ENCODE data around the gene DIS3.
"Not testable (repeated sequence)": the region's sequence is repeated elsewhere in the genome, so short reads cannot be mapped to it uniquely, and the experiment has no call there.

DIS3 gene, protein sequence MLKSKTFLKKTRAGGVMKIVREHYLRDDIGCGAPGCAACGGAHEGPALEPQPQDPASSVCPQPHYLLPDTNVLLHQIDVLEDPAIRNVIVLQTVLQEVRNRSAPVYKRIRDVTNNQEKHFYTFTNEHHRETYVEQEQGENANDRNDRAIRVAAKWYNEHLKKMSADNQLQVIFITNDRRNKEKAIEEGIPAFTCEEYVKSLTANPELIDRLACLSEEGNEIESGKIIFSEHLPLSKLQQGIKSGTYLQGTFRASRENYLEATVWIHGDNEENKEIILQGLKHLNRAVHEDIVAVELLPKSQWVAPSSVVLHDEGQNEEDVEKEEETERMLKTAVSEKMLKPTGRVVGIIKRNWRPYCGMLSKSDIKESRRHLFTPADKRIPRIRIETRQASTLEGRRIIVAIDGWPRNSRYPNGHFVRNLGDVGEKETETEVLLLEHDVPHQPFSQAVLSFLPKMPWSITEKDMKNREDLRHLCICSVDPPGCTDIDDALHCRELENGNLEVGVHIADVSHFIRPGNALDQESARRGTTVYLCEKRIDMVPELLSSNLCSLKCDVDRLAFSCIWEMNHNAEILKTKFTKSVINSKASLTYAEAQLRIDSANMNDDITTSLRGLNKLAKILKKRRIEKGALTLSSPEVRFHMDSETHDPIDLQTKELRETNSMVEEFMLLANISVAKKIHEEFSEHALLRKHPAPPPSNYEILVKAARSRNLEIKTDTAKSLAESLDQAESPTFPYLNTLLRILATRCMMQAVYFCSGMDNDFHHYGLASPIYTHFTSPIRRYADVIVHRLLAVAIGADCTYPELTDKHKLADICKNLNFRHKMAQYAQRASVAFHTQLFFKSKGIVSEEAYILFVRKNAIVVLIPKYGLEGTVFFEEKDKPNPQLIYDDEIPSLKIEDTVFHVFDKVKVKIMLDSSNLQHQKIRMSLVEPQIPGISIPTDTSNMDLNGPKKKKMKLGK

DNA sequence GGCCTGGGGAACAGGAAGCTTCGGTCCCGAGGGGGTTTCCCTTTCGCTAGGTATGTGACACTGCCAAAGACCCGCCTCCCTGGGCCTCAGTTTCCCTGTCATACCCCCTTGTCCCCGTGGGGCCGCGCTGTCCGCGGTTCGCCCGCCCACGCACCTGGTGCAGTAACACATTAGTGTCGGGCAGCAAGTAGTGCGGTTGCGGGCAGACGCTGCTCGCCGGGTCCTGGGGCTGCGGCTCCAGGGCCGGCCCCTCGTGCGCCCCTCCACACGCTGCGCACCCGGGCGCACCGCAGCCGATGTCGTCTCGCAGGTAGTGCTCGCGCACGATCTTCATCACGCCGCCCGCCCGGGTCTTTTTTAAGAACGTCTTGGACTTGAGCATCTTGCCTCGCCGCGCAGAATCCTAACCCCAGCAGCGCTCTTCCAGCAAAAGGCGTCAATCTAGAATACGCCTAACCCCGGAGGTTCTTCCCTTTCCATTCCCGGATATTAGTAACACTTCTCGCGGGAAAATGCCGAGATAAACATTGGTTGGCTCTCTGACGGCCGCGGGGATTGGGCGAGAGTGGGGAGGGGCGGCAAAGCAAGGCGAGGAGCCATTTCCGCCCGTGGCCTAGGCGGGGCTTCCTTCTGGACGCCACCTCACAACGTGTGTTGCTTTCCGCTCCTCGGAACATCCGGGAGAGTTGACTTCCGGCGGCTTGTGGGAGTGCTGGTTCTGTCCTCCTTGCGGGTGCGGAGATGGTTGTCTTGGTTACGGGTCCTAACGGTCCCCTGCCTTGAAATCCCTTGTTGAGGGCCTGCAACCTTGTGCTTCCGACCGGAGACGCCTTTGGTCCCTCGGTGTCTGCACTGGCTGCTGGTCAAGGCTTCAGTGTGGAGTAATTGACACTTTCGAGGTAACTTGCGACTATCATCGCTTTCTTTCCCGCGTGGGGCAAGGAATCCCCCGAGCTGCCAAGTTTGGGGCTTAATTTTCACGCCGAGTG lies at the start of gene DIS3, which contains the start of gene PIBF1:
DIS3 (minus strand) TSS at position 450 of the 989 bp plus-strand sequence; CDS start at position 382, 68 bp downstream.
PIBF1 (plus strand) TSS at position 683 of the 989 bp plus-strand sequence. CDS start 1,337 bp downstream, outside the sequence.
- peak; percentile 77 for DNase-seq (ENCODE audit: low read depth)

DNA sequence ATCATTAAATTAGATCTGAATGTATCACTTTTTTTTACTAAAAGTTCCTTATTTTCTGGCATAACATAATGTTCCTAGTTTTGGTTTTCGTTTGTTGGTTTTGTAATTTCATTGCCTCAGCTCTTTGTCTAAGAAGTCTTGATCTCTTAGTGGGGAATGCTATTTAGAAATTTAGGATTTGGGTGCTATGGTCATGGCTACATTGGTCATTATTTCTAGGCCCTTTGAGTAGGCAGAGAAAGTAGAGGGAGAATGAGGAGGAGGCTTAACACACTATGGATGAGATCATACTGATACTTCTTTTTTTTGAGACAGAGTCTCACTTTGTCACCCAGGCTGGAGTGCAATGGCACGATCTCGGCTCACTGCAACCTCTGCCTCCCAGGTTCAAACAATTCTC lies 42.0 kb upstream of the DIS3 start:
- DNase-seq (ENCODE audit: low read depth): no peak

DNA sequence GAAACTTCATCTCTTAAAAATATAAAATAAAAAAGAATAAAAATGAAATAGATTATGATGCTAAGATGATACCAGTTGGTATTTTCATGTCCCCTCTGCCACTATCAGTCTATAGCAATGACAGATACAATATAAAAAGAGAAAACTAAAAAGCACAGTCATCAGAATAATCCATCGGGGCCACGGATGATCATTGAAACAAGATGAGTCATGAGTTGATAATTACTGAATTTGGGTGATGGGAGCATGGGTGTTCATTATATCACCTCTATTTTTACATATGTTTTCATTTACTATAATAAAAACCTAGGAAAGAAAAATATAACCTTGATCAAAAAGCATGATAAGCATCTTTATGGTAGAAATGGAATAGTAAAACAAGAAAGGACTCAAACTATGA lies 41.4 kb upstream of the DIS3 start:
- DNase-seq (ENCODE audit: low read depth): no peak

DNA sequence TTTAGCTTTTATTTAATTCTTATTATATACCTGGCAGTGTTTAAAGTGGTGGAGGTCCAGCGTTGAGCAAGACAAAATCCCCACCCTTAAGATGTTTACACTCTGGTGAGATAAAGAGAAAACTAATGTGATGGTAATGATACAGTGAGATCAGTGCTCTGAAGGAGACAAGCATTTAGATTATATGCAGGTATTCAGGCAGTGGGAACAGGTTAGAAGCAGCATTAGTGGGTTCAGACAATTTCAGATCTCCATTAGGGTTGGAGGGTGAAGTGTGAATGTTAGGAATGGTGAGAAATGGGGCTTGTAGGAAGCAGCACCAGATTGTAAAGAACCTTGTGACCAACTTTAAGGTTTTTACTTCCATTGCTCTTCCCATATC lies 39.2 kb upstream of the DIS3 start:
- no peak for DNase-seq (ENCODE audit: low read depth)

DNA sequence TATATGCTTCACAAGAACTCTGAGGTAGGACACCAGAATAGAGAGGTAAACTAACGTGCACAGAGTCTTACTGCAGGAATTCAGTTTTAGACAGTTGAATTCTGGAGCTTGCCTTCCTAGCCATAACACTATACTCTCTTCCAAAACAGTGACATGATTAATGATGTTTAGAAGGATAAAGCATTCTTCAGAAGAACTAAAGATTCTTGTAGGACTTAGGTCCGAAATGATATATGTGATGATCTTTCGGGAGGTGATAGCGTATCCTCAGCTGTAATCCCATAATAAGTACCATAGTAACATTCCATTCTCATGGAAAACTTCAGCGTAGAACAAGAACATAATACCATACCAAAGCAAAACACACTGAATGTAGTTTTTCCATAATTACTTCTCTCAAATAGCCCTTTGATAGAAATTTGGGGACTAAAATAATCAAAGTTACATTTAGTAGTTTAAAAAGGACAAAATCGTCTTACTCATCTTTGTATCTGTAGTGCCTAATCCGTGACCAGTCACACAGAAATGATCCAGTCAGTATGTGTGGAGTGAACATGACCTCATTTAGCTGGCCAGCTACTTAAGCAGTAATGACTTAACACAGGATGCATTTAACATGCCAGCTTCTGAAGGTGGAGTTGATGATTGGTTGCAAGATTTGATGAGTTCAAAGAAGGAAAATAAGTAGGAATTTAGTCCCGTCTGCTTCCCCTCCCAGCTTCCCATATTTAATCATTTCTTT lies 38.6 kb upstream of the DIS3 start:
- no peak for DNase-seq (ENCODE audit: low read depth)

DNA sequence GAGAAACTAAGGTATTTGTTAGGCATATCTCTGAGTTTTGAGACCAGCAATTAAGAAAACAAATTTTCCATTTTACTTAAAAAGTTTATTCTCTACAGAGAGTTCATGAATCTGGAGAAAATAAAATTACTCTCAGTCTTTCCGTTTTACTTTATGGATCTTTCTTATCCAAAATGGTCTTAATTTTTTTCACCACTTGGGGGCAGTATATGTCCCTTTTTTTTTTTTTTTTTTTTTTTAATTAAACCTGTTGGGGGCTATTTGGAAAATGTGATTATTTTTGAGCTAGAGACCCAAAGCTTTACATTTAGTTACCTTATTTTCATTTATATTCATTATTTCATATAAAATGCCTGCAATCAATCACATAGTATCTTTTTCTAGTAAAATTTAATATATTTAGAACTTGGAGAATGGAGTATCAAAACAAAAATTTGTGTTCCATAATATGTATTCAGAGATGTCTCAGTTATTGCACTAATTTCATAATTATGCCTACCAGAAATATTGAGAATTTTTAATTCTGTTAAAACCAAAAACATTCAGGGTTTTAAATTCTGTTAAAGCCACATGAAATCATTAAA lies 27.3 kb upstream of the DIS3 start:
- DNase-seq (ENCODE audit: low read depth): no peak

DNA sequence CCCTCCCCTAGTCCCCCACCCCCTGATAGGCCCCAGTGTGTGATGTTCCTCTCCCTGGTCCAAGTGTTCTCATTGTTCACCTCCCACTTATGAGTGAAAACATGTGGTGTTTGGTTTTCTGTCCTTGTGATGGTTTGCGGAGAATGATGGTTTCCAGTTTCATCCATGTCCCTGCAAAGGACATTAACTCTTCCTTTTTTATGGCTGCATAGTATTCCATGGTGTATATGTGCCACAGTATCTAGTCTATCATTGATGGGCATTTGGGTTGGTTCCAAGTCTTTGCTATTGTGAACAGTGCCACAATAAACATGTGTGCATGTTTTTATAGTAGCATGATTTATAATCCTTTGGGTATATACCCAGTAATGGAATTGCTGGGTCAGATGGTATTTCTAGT lies 24.8 kb upstream of the DIS3 start:
- DNase-seq (ENCODE audit: low read depth): not testable (repeated sequence)

DNA sequence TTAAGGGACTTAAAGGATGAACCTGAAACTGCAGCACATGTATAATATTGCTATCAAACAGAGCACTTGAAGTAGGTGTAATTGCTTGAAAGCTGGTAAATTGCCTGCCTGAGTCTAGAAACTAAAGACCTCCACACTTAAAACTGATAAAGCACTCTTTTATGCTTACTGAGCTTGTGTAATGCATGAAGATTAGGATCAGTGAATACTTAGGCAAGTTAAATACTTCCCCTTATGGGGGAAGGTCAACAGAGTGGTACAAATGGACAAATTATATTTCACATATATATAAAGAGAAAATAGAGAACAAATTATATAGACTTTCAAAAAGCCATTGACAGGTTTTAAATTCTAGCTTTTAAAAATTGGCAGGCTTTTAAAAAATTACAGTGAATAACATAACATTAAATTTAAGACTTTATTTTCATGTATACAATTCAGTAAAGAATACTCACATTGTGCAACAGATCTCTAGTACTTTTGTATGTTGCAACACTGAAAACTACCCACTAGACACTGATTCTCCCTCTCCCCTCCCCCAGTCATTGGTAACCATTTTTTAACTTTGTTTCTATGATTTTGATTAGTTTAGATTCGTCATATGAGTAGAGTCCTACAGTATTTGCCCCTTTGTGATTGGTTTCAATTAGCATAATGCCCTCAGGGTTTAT lies 24.1 kb upstream of the DIS3 start:
- DNase-seq (ENCODE audit: low read depth): no peak

DNA sequence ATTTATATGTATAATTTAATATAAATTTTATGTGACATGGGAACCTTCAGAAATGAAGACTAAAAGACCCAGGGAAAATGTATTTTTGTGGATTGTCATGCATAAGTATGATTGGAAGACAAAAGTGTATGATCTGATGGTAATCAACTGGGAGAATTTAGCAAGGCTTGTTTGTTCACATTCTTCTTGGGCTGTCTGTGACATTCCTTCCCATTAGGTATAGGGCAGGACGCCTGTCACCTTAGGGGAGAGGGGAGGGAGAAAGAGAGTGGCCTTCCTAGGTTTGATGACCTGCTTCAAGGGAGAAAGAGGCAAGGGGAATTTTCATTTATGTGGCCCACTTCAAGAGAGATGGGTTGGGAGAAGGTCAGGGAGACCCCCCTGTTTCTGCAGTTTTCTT lies 22.6 kb upstream of the DIS3 start:
- DNase-seq (ENCODE audit: low read depth): no peak

DNA sequence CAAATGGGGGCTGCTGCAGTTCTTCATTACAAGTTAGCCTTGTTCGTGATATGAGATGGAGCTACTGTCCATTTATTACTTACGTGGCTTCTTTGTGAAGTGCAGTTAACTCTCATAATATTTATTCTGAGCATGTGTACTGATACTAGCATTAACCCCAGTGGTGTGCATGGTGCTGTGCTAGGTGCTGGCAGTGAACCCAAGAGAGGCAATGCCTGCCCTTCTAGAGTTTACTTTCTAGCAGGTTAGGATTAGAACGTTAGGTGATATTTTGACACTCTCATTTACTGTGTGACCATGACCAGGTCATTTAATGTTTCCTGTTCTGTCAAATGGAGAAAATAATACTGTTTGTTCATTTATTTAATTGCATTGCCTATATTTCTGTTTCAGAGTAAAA lies 17.1 kb upstream of the DIS3 start:
- no peak for DNase-seq (ENCODE audit: low read depth)

DNA sequence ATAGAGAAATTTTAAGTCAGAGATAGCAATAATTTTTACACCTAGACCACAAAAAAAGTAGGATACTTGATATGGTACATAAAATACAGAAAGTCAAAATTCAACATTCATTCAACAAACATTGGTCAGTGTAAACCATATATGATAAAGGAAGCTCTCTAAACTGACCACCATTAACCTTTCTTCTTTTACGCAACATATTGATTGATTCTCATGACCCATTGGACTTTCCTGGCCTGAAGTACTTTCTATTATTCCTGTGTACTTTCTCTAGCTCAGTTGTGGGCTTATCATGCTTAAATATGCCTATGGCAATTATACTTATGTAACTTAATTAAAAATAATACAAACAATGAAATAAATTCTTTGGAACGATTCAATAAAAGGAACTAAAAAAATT lies 10.9 kb upstream of the DIS3 start:
- no peak for DNase-seq (ENCODE audit: low read depth)

DNA sequence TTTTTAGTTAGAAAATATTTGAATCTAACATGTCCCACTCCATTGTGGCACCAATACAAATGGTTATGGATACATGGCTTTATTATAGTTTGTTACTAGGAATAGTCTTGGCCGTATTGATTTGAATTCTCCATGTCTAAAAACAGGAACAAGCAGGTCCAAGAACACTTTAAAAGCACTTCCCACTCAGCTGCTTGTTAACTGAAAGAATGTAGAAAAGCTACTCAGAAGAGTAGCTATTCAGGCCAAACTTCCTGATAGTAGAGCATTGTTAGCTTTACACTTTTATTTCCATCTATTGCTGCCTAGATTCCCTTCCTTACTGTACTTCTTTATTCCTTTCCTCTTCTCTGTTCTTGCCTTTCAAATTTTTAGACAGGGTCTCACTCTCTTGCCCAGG lies 7.1 kb upstream of the DIS3 start:
- DNase-seq (ENCODE audit: low read depth): no peak

DNA sequence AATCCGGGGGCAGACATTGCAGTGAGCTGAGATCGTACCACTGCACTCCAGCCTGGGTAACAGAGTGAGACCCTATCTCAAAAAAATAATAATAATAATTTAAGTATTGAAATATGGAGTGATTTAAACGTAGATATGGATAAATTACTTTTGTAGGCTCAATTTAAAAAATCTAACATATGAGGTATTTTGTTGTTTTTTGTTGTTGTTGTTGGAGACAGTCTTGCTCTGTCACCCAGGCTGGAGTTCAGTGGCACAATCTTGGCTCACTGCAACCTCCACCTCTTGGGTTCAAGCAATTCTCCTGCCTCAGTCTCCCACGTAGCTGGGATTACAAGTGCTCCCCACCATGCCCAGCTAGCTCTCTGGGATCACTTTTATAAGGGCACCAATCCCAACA lies 3.0 kb upstream of the DIS3 start:
- DNase-seq (ENCODE audit: low read depth): not testable (repeated sequence)

DNA sequence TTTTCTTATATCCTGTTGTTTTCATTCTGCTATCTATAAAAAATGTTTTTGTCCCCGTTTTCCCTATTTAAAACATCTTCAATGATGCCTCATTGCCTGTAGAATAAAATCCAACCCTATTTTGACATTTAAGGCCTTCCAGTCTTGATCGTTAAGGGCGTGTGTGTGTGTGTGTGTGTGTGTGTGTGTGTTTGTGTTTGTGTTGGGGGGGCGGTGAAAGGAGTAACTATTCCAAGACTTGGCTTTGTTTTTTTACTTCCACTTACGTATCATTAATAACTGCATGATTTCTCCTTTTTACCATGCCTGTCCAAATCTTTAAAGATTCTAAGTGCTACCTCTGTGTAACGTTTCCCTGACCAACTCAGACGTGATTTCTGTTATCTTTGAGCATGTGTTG lies 1.0 kb upstream of the DIS3 start:
- no peak for DNase-seq (ENCODE audit: low read depth)

DNA sequence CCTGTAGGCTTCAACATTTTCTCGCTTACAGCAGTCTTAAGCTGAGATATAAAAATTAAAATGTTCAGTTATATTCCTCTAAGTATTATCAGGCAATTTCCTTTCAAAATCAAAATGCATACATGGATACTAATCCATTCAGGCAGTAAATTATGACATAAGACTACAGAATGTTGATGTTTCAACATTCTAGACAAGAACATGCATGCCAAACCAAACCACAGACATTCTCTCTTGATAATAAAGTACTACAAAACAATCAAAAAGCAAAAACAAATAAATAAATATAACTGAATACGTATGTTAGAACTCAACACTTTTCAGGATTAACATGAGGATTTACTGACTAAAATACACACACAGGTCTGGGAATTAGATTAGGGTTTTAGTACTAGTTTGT lies 7.7 kb downstream of the DIS3 start:
- no peak for DNase-seq (ENCODE audit: low read depth)

DNA sequence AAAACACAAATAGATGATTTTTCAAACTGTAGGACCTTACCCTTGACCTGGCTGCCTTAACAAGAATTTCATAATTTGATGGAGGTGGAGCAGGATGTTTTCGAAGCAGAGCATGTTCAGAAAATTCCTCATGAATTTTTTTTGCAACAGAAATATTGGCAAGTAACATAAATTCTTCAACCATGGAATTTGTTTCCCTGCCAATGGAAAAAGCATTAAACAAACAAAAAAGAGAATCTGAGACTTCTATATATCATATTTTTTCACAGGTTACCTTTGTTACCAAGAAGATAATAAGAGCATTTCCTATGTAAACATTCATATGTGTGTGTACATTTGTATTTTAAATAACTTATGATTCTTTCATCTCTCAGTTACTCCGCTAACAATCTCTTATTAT lies 18.3 kb downstream of the DIS3 start:
- no peak for DNase-seq (ENCODE audit: low read depth)

DNA sequence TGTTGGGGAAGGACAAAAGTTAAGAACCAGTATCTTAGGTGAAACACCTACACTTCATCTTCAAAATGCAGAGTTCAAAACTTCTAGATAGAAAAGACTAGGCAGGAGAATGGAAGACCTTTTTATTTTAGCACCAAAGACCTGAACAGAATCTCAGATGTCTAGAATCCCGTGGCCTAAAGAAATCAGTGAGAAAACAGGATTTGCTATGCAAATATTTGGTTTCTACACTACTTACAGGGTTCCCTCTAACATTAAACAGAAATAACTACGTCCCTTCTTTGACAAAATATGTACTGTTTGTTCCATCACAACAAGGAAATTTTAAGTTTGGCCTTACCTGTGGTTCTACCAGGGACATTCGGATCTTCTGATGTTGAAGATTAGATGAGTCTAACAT lies 21.5 kb downstream of the DIS3 start:
- DNase-seq (ENCODE audit: low read depth): no peak

DNA sequence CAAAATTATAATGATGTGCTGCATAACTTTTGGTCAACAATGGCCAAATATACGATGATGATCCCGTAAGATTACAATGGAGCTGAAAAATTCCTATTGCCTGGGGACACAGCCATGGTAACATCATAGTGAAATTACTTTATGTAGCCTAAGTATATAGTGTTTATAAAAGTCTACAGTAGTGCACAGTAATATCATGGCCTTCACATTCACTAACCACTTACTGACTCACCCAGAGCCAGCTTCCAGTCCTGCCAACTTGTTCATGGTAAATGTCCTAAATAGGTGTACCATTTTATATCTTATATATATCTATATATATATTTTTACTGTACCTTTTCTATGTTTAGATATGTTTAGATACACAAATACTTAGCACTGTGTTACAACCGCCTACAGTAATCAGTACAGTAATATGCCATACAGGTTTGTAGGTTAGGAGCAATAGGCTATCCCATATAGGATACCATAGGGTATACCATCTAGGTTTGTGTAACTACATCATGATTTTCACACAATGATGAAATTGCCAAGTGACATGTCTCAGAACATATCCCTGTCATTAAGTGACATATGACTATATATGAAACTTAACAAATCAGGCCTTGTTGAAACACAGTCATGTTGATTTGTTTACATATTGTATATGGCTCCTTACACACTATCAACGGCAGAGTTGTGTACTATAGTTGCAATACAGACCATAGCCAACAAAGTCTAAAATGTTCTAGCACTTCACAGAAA lies 23.7 kb downstream of the DIS3 start:
- DNase-seq (ENCODE audit: low read depth): no peak

DNA sequence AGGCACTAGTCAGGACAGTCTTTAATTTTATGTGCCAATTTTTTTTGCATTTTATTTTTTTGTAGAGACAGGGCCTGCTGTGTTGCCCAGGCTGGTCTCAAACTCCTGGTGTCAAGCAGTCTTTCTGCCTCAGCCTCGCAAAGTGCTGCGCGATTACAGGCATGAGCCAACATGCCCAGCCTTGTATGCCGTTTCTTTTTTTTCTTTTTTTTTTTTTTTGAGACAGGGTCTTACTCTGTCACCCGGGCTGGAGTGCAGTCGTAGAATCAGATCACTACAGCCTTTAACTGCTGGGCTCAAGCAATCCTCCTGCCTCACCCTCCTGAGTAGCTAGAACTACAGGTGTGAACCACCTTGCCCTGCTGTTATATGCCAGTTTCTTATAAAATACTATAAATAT lies 27.6 kb downstream of the DIS3 start:
- no peak for DNase-seq (ENCODE audit: low read depth)

Measured in HS-27A (cell line).